Measurements from ENCODE around the gene DHFR.

GRCh38 chr5:80592105-80592504 lies 62.7 kb downstream of the DHFR start:
- TF ChIP-seq CTCF (IDR thresholded peaks at IDR 0.05; ENCODE audit: low read depth, low read length, poor library complexity, severe bottlenecking), result no peak
- no peak for TF ChIP-seq EZH2phosphoT487 (IDR thresholded peaks at IDR 0.05; ENCODE audit: borderline replicate concordance, low read length)

Measured in DOHH2 (cell line).